Measurements from ENCODE around the gene CEP128.

GRCh38 chr14:80659783-80660182 lies 281.8 kb downstream of the CEP128 start:
- TF ChIP-seq, protein P1, sequence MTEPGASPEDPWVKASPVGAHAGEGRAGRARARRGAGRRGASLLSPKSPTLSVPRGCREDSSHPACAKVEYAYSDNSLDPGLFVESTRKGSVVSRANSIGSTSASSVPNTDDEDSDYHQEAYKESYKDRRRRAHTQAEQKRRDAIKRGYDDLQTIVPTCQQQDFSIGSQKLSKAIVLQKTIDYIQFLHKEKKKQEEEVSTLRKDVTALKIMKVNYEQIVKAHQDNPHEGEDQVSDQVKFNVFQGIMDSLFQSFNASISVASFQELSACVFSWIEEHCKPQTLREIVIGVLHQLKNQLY (CRISPR knock-in tag; IDR thresholded peaks at IDR 0.05), result no peak
- TF ChIP-seq MAX (CRISPR knock-in tag; IDR thresholded peaks at IDR 0.05) (no peak), ESRRA (CRISPR knock-in tag; IDR thresholded peaks at IDR 0.05; ENCODE audit: borderline replicate concordance) (no peak), TEAD4 (CRISPR knock-in tag; IDR thresholded peaks at IDR 0.05) (no peak), HMGA2 (CRISPR knock-in tag; IDR thresholded peaks at IDR 0.05) (no peak)
- TF ChIP-seq, protein P2, sequence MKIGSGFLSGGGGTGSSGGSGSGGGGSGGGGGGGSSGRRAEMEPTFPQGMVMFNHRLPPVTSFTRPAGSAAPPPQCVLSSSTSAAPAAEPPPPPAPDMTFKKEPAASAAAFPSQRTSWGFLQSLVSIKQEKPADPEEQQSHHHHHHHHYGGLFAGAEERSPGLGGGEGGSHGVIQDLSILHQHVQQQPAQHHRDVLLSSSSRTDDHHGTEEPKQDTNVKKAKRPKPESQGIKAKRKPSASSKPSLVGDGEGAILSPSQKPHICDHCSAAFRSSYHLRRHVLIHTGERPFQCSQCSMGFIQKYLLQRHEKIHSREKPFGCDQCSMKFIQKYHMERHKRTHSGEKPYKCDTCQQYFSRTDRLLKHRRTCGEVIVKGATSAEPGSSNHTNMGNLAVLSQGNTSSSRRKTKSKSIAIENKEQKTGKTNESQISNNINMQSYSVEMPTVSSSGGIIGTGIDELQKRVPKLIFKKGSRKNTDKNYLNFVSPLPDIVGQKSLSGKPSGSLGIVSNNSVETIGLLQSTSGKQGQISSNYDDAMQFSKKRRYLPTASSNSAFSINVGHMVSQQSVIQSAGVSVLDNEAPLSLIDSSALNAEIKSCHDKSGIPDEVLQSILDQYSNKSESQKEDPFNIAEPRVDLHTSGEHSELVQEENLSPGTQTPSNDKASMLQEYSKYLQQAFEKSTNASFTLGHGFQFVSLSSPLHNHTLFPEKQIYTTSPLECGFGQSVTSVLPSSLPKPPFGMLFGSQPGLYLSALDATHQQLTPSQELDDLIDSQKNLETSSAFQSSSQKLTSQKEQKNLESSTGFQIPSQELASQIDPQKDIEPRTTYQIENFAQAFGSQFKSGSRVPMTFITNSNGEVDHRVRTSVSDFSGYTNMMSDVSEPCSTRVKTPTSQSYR (CRISPR knock-in tag; IDR thresholded peaks at IDR 0.05), result no peak
- TF ChIP-seq, protein P3, sequence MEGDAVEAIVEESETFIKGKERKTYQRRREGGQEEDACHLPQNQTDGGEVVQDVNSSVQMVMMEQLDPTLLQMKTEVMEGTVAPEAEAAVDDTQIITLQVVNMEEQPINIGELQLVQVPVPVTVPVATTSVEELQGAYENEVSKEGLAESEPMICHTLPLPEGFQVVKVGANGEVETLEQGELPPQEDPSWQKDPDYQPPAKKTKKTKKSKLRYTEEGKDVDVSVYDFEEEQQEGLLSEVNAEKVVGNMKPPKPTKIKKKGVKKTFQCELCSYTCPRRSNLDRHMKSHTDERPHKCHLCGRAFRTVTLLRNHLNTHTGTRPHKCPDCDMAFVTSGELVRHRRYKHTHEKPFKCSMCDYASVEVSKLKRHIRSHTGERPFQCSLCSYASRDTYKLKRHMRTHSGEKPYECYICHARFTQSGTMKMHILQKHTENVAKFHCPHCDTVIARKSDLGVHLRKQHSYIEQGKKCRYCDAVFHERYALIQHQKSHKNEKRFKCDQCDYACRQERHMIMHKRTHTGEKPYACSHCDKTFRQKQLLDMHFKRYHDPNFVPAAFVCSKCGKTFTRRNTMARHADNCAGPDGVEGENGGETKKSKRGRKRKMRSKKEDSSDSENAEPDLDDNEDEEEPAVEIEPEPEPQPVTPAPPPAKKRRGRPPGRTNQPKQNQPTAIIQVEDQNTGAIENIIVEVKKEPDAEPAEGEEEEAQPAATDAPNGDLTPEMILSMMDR (IDR thresholded peaks at IDR 0.05), result no peak

Data from WTC11 (cell line).